H1 (cell line): ENCODE data around the gene SLC5A11. TPM values are rescaled to one million over a fixed set of nuclear protein-coding genes. Genes with fewer than 3 reads are reported as not detected.

Experiments
- CTCF ChIA-PET: fragments of 300-600 bp; sonication (Branson Sonifier 250); formaldehyde crosslinking; loops from one replicate; lab custom pipeline; 2021; ENCODE audit not compliant: partially characterized antibody; lab: Charles Lee
- POLR2A ChIA-PET: fragments of 300-600 bp; sonication (Branson Sonifier 250); formaldehyde crosslinking; loops from one replicate; lab custom pipeline; 2021; ENCODE audit warnings: inconsistent platforms; ENCODE audit not compliant: partially characterized antibody; lab: Charles Lee
- DNase-seq, 2 experiments: peaks; one replicate each; pipeline versions ENCODE4 v3.0.0 to v3.0.0-alpha.2; 2010 to 2022; ENCODE audit warnings: low spot score in 2 of 2, low read depth in 1 of 2, mixed read lengths in 1 of 2
- FAIRE-seq: peaks from 2 replicates; lab custom pipeline; 2011; peaks lifted over from hg19 to GRCh38; lab: Jason Lieb, UNC
- H2AFZ ChIP-seq: 2 replicates; pipeline ENCODE4 v1.8.1; 2012; ENCODE audit warnings: low read length, inconsistent platforms
- H2AK5ac ChIP-seq: 2 replicates; pipeline ENCODE4 v1.6.1; 2013; ENCODE audit warnings: low read depth, low read length
- H2BK120ac ChIP-seq: replicated peaks from 2 replicates; pipeline ENCODE3; 2013; ENCODE audit warnings: low read depth, low read length, inconsistent platforms
- H2BK12ac ChIP-seq: 2 replicates; pipeline ENCODE4 v1.6.1; 2013; ENCODE audit warnings: low read depth, low read length
- H2BK15ac ChIP-seq: 2 replicates; pipeline ENCODE4 v1.6.1; 2013; ENCODE audit warnings: low read length
- H2BK20ac ChIP-seq: 2 replicates; pipeline ENCODE4 v1.6.1; 2013; ENCODE audit warnings: low read length
- H2BK5ac ChIP-seq: 2 replicates; pipeline ENCODE4 v1.6.1; 2013; ENCODE audit warnings: low read depth, low read length
- H3K14ac ChIP-seq: 2 replicates; pipeline ENCODE4 v1.6.1; 2013; ENCODE audit warnings: inconsistent platforms; ENCODE audit not compliant: insufficient read length
- H3K18ac ChIP-seq: 2 replicates; pipeline ENCODE4 v1.6.1; 2013; ENCODE audit warnings: low read length; ENCODE audit errors: extremely low read depth
- H3K23ac ChIP-seq: 2 replicates; pipeline ENCODE4 v1.6.1; 2013; ENCODE audit warnings: inconsistent platforms; ENCODE audit not compliant: insufficient read length
- H3K23me2 ChIP-seq: 2 replicates; pipeline ENCODE4 v1.6.1; 2013; ENCODE audit warnings: low read depth, low read length
- H3K27ac ChIP-seq: 2 replicates; pipeline ENCODE4 v1.6.1; 2011; ENCODE audit warnings: low read depth, low read length, inconsistent platforms
- H3K27me3 ChIP-seq, 4 experiments: replicated peaks in 1 of 4; 1 replicate in 1 of 4; 2 replicates in 3 of 4; pipeline versions ENCODE4 v1.6.1 to v1.8.1; 2011 to 2013; ENCODE audit warnings: low read length in 3 of 4, mild to moderate bottlenecking in 3 of 4, inconsistent platforms in 2 of 4, mixed read lengths in 2 of 4, moderate library complexity in 1 of 4; ENCODE audit not compliant: control insufficient read depth in 3 of 4, insufficient read depth in 3 of 4; ENCODE audit errors: extremely low read depth in 1 of 4
- H3K36me3 ChIP-seq, 4 experiments: 2 replicates each; pipeline versions ENCODE4 v1.6.1 to v1.8.1; 2011 to 2013; ENCODE audit warnings: mild to moderate bottlenecking in 4 of 4, low read length in 3 of 4, moderate library complexity in 2 of 4, control low read depth in 1 of 4, inconsistent platforms in 1 of 4; ENCODE audit not compliant: insufficient read depth in 4 of 4, control insufficient read depth in 2 of 4
- H3K4ac ChIP-seq: replicated peaks from 2 replicates; pipeline ENCODE3; 2013; ENCODE audit warnings: low read length, low read depth, mixed read lengths, inconsistent platforms; ENCODE audit not compliant: insufficient read length
- H3K4me1 ChIP-seq, 4 experiments: replicated peaks in 1 of 4; 1 replicate in 1 of 4; 2 replicates in 3 of 4; pipeline versions ENCODE4 v1.6.1 to v1.8.1; 2011 to 2013; ENCODE audit warnings: low read length in 3 of 4, inconsistent platforms in 2 of 4, mixed read lengths in 1 of 4; ENCODE audit not compliant: insufficient read depth in 4 of 4, control insufficient read depth in 3 of 4
- H3K4me2 ChIP-seq, 2 experiments: 2 replicates each; pipeline versions ENCODE4 v1.6.1 to v1.8.1; 2011 to 2013; ENCODE audit warnings: low read depth in 2 of 2, low read length in 2 of 2, control low read depth in 1 of 2, inconsistent platforms in 1 of 2, mild to moderate bottlenecking in 1 of 2; ENCODE audit not compliant: insufficient read depth in 1 of 2
- H3K4me3 ChIP-seq, 4 experiments: fragments of 200-600, 300-600 bp in 1 of 4; sonication (generic), shearing (Covaris generic), sonication (Bioruptor Twin) in 1 of 4; 2 replicates each; pipeline versions ENCODE4 v1.5.1 to v1.8.1; 2011 to 2016; ENCODE audit warnings: low read length in 4 of 4, low read depth in 3 of 4, control low read depth in 2 of 4, inconsistent platforms in 2 of 4, mild to moderate bottlenecking in 2 of 4, mixed read lengths in 1 of 4, moderate library complexity in 1 of 4; ENCODE audit not compliant: insufficient read depth in 2 of 4; ENCODE audit errors: extremely low read depth in 1 of 4
- H3K56ac ChIP-seq: replicated peaks from 2 replicates; pipeline ENCODE3; 2013; ENCODE audit warnings: low read depth, mild to moderate bottlenecking, mixed read lengths, low read length, inconsistent platforms; ENCODE audit not compliant: insufficient read length
- H3K79me1 ChIP-seq: 2 replicates; pipeline ENCODE4 v1.6.1; 2013; ENCODE audit warnings: low read depth, low read length, control low read depth
- H3K79me2 ChIP-seq, 2 experiments: 2 replicates each; pipeline versions ENCODE4 v1.6.1 to v1.8.1; 2012 to 2013; ENCODE audit warnings: low read length in 2 of 2, mild to moderate bottlenecking in 2 of 2, inconsistent platforms in 1 of 2; ENCODE audit not compliant: insufficient read depth in 2 of 2, control insufficient read depth in 1 of 2
- H3K9ac ChIP-seq, 4 experiments: replicated peaks in 1 of 4; 1 replicate in 1 of 4; 2 replicates in 3 of 4; pipeline versions ENCODE4 v1.6.1 to v1.8.1; 2011 to 2013; ENCODE audit warnings: low read depth in 3 of 4, low read length in 3 of 4, control low read depth in 2 of 4, mild to moderate bottlenecking in 2 of 4, moderate library complexity in 2 of 4, inconsistent platforms in 1 of 4; ENCODE audit errors: extremely low read depth in 1 of 4
- H3K9me3 ChIP-seq, 2 experiments: 2 replicates each; pipeline versions ENCODE4 v1.6.1 to v1.8.1; 2012 to 2013; ENCODE audit warnings: mild to moderate bottlenecking in 2 of 2, moderate library complexity in 2 of 2, control low read depth in 1 of 2, inconsistent platforms in 1 of 2, low read depth in 1 of 2, low read length in 1 of 2, mixed read lengths in 1 of 2; ENCODE audit not compliant: insufficient read depth in 2 of 2
- H4K20me1 ChIP-seq, 2 experiments: replicated peaks in 1 of 2; 2 replicates each; pipeline versions ENCODE3 to v1.8.1; 2011 to 2013; ENCODE audit warnings: inconsistent platforms in 2 of 2, low read length in 2 of 2, mild to moderate bottlenecking in 1 of 2; ENCODE audit not compliant: insufficient read depth in 2 of 2, control insufficient read depth in 1 of 2
- H4K5ac ChIP-seq: 2 replicates; pipeline ENCODE4 v1.6.1; 2013; ENCODE audit warnings: low read length, low read depth, mixed read lengths, inconsistent platforms; ENCODE audit not compliant: insufficient read length
- H4K8ac ChIP-seq: 2 replicates; pipeline ENCODE4 v1.8.0; 2013; ENCODE audit warnings: mild to moderate bottlenecking, moderate library complexity, low read length, inconsistent platforms; ENCODE audit not compliant: insufficient read depth; ENCODE audit errors: extremely low read depth
- H4K91ac ChIP-seq: replicated peaks from 2 replicates; pipeline ENCODE3; 2013; ENCODE audit warnings: low read length, mixed read lengths, inconsistent platforms; ENCODE audit not compliant: insufficient read length
- ATF2 ChIP-seq: IDR thresholded peaks from 2 replicates; pipeline ENCODE4 v1.6.1; 2012; ENCODE audit warnings: low read length, inconsistent platforms
- BCL11A ChIP-seq, 2 experiments: IDR thresholded peaks; one replicate each; pipeline ENCODE4 v1.6.1; 2011; ENCODE audit warnings: low read depth in 2 of 2, low read length in 2 of 2, mild to moderate bottlenecking in 2 of 2
- CEBPB ChIP-seq: IDR thresholded peaks from 2 replicates; pipeline ENCODE4 v1.6.1; 2012; ENCODE audit warnings: low read depth, low read length
- CHD2 ChIP-seq: IDR thresholded peaks from 2 replicates; pipeline ENCODE4 v1.6.1; 2012; ENCODE audit warnings: low read length, improper control_type of control experiment
- JUND ChIP-seq: IDR thresholded peaks from 2 replicates; pipeline ENCODE4 v1.6.1; 2011; ENCODE audit warnings: mild to moderate bottlenecking, improper control_type of control experiment, low read length
- RNF2 ChIP-seq: fragments of 200-900, 300-1000 bp; sonication (generic); IDR thresholded peaks from 2 replicates; pipeline ENCODE4 v1.7.1; 2016; ENCODE audit warnings: borderline replicate concordance, low read depth, mild to moderate bottlenecking, antibody characterized with exemption, low read length; ENCODE audit not compliant: poor library complexity, severe bottlenecking; ENCODE audit errors: missing control alignments
- SAP30 ChIP-seq: fragments of 300-600 bp; sonication (generic); IDR thresholded peaks from 2 replicates; pipeline ENCODE4 v1.7.1; 2012; ENCODE audit warnings: low read length, moderate library complexity, mild to moderate bottlenecking, inconsistent platforms; ENCODE audit not compliant: insufficient read depth, insufficient replicate concordance
- SP1 ChIP-seq: IDR thresholded peaks from 2 replicates; pipeline ENCODE4 v1.6.1; 2011; ENCODE audit warnings: low read depth, low read length
- SP4 ChIP-seq: IDR thresholded peaks from 2 replicates; pipeline ENCODE4 v1.6.1; 2012; ENCODE audit warnings: low read length, inconsistent platforms
- TAF7 ChIP-seq: optimal IDR thresholded peaks from 2 replicates; pipeline ENCODE3; 2011; ENCODE audit warnings: low read depth, mild to moderate bottlenecking, inconsistent platforms, low read length, moderate library complexity, borderline replicate concordance
- TCF12 ChIP-seq: IDR thresholded peaks from 2 replicates; pipeline ENCODE4 v1.6.1; 2011; ENCODE audit warnings: low read depth, mild to moderate bottlenecking, low read length
- WGBS, 2 experiments: shearing (Covaris generic) in 1 of 2; methylation state at CpG; one replicate each; pipeline versions ENCODE4 v1.1.6 to v1.1.7; 2013 to 2015; ENCODE audit warnings: low lambda C conversion rate in 2 of 2, mixed read lengths in 2 of 2, inconsistent platforms in 1 of 2, low coverage in 1 of 2, missing lambda C conversion rate in 1 of 2; ENCODE audit not compliant: insufficient replicate concordance in 2 of 2, insufficient coverage in 1 of 2, insufficient read length in 1 of 2; ENCODE audit errors: extremely low coverage in 1 of 2, missing lambda C conversion rate in 1 of 2; 5-methylcytosine and 5-hydroxymethylcytosine counted together
- polyA plus RNA-seq, 7 experiments: library from polyadenylated mRNA; depleted of rRNA in 3 of 7; stranded (reverse) in 5 of 7; unstranded in 2 of 7; fragments of >200 nt in 5 of 7; fragments of 200-250 nt in 2 of 7; gene quantifications; 1 replicate in 5 of 7; 2 replicates in 1 of 7; 4 replicates in 1 of 7; pipeline versions ENCODE4 v1.2.1 to v1.2.3, GENCODE V29; 2011 to 2013; ENCODE audit warnings: missing spikeins in 2 of 7, mixed read lengths in 2 of 7
- total RNA-seq: library from RNA; stranded (reverse); fragmentation: NEBNext Ultra II Directional; extraction: Animal tissue kit (Norgen Biotek cat#: 25700); gene quantifications from 2 replicates; pipeline ENCODE4 v1.2.1, GENCODE V29; 2021

The SLC5A11 gene
- total and polyA plus RNA-seq, 2 of the 8 experiments (the other 6 are each of a cell fraction or from before 2014, with no cell fraction given): 0.26 to 0.59 TPM

DNA sequence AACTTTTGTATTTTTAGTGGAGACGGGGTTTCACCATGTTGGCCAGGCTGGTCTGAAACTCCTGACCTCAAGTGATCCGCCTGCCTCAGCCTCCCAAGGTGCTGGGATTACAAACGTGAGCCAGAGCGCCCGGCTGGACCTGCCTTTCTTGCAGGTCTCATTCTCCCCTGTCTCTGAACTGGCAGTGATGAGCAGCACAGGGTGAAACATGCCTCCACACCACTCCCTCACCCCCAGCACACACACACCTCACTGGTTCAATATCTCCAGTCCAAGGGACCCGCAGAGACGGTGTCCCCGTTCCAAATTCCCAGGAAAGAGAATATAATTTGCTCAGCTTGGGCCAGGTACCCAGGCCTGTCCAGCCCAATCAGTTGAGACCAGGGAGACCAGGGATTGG is 23.3 kb downstream of the SLC5A11 start:
- no peak overlapping the region for H3K27ac ChIP-seq
- WGBS, 2 experiments: 81% methylated on average over 8 of the region's 8 CpGs; no CpG with 5 or more reads in 1 of the 2 experiments

More for the DNA sequence above, 23.3 kb downstream of the SLC5A11 start:
- Histone ChIP-seq H4K91ac (no peak overlapping the region), H3K4me2 (no peak overlapping the region), H3K4me1 (no peaks in the 10 kb centered on the region), H3K79me2 (no peaks in the 10 kb centered on the region), H3K18ac (no peak overlapping the region), H3K23ac (no peak overlapping the region), H3K36me3 (no peaks in the 10 kb centered on the region), H3K23me2 (no peaks in the 10 kb centered on the region), H2AK5ac (no peak overlapping the region), H4K5ac (no peak overlapping the region), H4K8ac (no peak overlapping the region), H4K20me1 (no peaks in the 10 kb centered on the region), H2BK20ac (no peak overlapping the region), H3K9ac (no peak overlapping the region), H2BK15ac (no peak overlapping the region), H2BK120ac (no peak overlapping the region), H3K4me3 (no peak overlapping the region), H3K56ac (no peak overlapping the region), H3K27me3 (no peaks in the 10 kb centered on the region), H3K9me3 (peaks cover 0 to 5% of the 10 kb centered on the region in 2 experiments; a peak in 2 of 4 replicates), H3K4ac (no peak overlapping the region), H2BK5ac (no peak overlapping the region), H3K79me1 (no peaks in the 10 kb centered on the region), H3K14ac (no peak overlapping the region), H2BK12ac (no peak overlapping the region), H2AFZ (no peak overlapping the region)
- POLR2A ChIA-PET: no interaction called here
- CTCF ChIA-PET: no interaction called here
- TF ChIP-seq CHD2 (no peak), JUND (no peak), TAF7 (no peak), BCL11A (IDR thresholded peaks at IDR 0.05; ENCODE audit: low read depth in 2 of 2, low read length in 2 of 2) (no peak), ATF2 (no peak), SAP30 (no peak), SP1 (no peak), TCF12 (no peak), CEBPB (no peak), RNF2 (no peak), SP4 (no peak)
- no peak for DNase-seq
- no peak for FAIRE-seq
